Ascending aorta (tissue), 2 donors: ENCODE results near the gene EFNA3. TPM values are rescaled to one million over a fixed set of nuclear protein-coding genes. Genes with fewer than 3 reads are reported as not detected.

Experiments used
- DNase-seq, 2 donors: peaks; one replicate each; pipeline ENCODE4 v3.0.0-alpha.2; 2019; ENCODE audit warnings: low spot score in 2 of 2
- H3K27ac ChIP-seq, 2 donors: fragments of 200-600 bp; sonication (generic); one replicate each; pipeline ENCODE4 v1.5.1; 2016 to 2017; ENCODE audit warnings: mild to moderate bottlenecking in 1 of 2
- H3K27me3 ChIP-seq: fragments of 200-600 bp; sonication (generic); one replicate; pipeline ENCODE4 v1.5.1; 2017
- H3K36me3 ChIP-seq, 2 donors: fragments of 200-600 bp; sonication (generic); one replicate each; pipeline ENCODE4 v1.5.1; 2016
- H3K4me1 ChIP-seq, 2 donors: fragments of 200-600 bp; sonication (generic); one replicate each; pipeline ENCODE4 v1.5.1; 2016 to 2017; ENCODE audit warnings: mild to moderate bottlenecking in 1 of 2
- H3K4me3 ChIP-seq, 2 donors: fragments of 200-600 bp; sonication (generic); one replicate each; pipeline ENCODE4 v1.5.1; 2016 to 2017; ENCODE audit warnings: mild to moderate bottlenecking in 1 of 2
- H3K9me3 ChIP-seq, 2 donors: fragments of 200-600 bp; sonication (generic); one replicate each; pipeline ENCODE4 v1.5.1; 2016
- CTCF ChIP-seq, 3 experiments: fragments of 200-600 bp in 2 of 3; fragments of 450-650 bp in 1 of 3; sonication (generic) in 2 of 3; IDR thresholded peaks; one replicate each; pipeline ENCODE4 v1.5.1; 2016 to 2019; ENCODE audit warnings: antibody characterized with exemption in 3 of 3, mild to moderate bottlenecking in 1 of 3, moderate library complexity in 1 of 3
- intact Hi-C: fragments of 100-400 bp; cut with DNase I; formaldehyde crosslinking; loops from one replicate; pipeline ENCODE4 v1.15.1; 2023
- total RNA-seq: library from RNA; depleted of rRNA; stranded (reverse); fragments of >200 nt; gene quantifications from one replicate; pipeline ENCODE4 v1.1.0, GENCODE V29; 2016

EFNA3 gene
- total RNA-seq, 1 donor from 2014 or later = 1.5 TPM

- Histone ChIP-seq H3K36me3 (peaks cover 0 to 4% of the 10 kb centered on the region in 2 donors), H3K27me3 (peaks cover 9% of the 10 kb centered on the region), H3K9me3 (no peaks in the 10 kb centered on the region), H3K4me1 (peaks cover 20 to 32% of the 10 kb centered on the region in 2 donors), H3K27ac (no peak overlapping the region), H3K4me3 (no peak overlapping the region)
- no peak for TF ChIP-seq CTCF (IDR thresholded peaks at IDR 0.05)
- intact Hi-C loops = no loop called here
- DNase-seq = no peak
Observed at GRCh38 chr1:155131285-155131684, 52.6 kb downstream of the EFNA3 start.

- intact Hi-C loops = no loop called here
- H3K27me3 ChIP-seq = peaks cover 9% of the 10 kb centered on the region
- H3K9me3 ChIP-seq = no peaks in the 10 kb centered on the region
- peaks cover 0 to 4% of the 10 kb centered on the region in 2 donors for H3K36me3 ChIP-seq
- TF ChIP-seq CTCF (IDR thresholded peaks at IDR 0.05) = no peak
- H3K27ac ChIP-seq = no peak overlapping the region
- peaks cover 20 to 31% of the 10 kb centered on the region in 2 donors for H3K4me1 ChIP-seq
- no peak overlapping the region for H3K4me3 ChIP-seq
- DNase-seq = no peak
Observed at GRCh38 chr1:155131856-155132255, 53.2 kb downstream of the EFNA3 start.

- TF ChIP-seq CTCF (IDR thresholded peaks at IDR 0.05) = no peak
- Histone ChIP-seq H3K27me3 (peaks cover 4% of the 10 kb centered on the region), H3K9me3 (no peaks in the 10 kb centered on the region), H3K4me3 (no peak overlapping the region), H3K4me1 (peaks cover 13 to 25% of the 10 kb centered on the region in 2 donors), H3K36me3 (peaks cover 0 to 4% of the 10 kb centered on the region in 2 donors), H3K27ac (peak overlapping the region; percentile 97 to 100)
- intact Hi-C loops = loop anchor here (2.0 kb wide), 1 partner anchor 189 kb away; no protein-coding TSS in a partner anchor
- no peak for DNase-seq
Observed at GRCh38 chr1:155133799-155134281, 55.2 kb downstream of the EFNA3 start.

- peaks cover 9 to 26% of the 10 kb centered on the region in 2 donors for H3K4me1 ChIP-seq
- no peak for TF ChIP-seq CTCF (IDR thresholded peaks at IDR 0.05)
- peak overlapping the region; percentile 97 to 100 for H3K27ac ChIP-seq
- peak overlapping the region in 1 of 2 donors; percentile 80 for H3K4me3 ChIP-seq
- peaks cover 0 to 4% of the 10 kb centered on the region in 2 donors for H3K36me3 ChIP-seq
- no peak for DNase-seq
- peaks cover 4% of the 10 kb centered on the region for H3K27me3 ChIP-seq
- intact Hi-C loops = loop anchor here (2.0 kb wide), 1 partner anchor 188 kb away; no protein-coding TSS in a partner anchor
- no peaks in the 10 kb centered on the region for H3K9me3 ChIP-seq
Observed at GRCh38 chr1:155134322-155134721, 55.7 kb downstream of the EFNA3 start.

- TF ChIP-seq CTCF (IDR thresholded peaks at IDR 0.05) = no peak
- peaks cover 0 to 4% of the 10 kb centered on the region in 2 donors for H3K36me3 ChIP-seq
- H3K4me1 ChIP-seq = peaks cover 9 to 26% of the 10 kb centered on the region in 2 donors
- intact Hi-C loops = loop anchor here (1.0 to 5.0 kb wide), 5 partner anchors 8 to 1148 kb away; partner anchors contain the start of genes EFNA1, PMVK, RAB13 and ZBTB7B
- peak overlapping the region; percentile 97 to 100 for H3K27ac ChIP-seq
- peak; percentile 92 to 98 for DNase-seq
- peak overlapping the region; percentile 76 to 80 for H3K4me3 ChIP-seq
- no peaks in the 10 kb centered on the region for H3K9me3 ChIP-seq
- H3K27me3 ChIP-seq = no peaks in the 10 kb centered on the region
Observed at GRCh38 chr1:155134880-155135414, 56.3 kb downstream of the EFNA3 start.
